Stimulated activated CD8-positive, alpha-beta memory T cell treated with anti-CD3 and anti-CD28 coated beads, Interleukin-4, amount 100 ng/mL, for 24 hours (primary cell): ENCODE data around the gene KRTAP5-5.
"Not testable (repeated sequence)": the region's sequence is repeated elsewhere in the genome, so short reads cannot be mapped to it uniquely, and the experiment has no call there.

Source experiments
- DNase-seq: peaks from one replicate; pipeline ENCODE4 v3.0.0-alpha.2; 2020; ENCODE audit warnings: low read depth

Gene KRTAP5-5

GRCh38 chr11:1629326-1630185, at the start of gene KRTAP5-5:
Gene KRTAP5-5 (plus strand): TSS chr11:1629775. CDS start chr11:1629841, 66 bp downstream.
- DNase-seq = no peak

DNA sequence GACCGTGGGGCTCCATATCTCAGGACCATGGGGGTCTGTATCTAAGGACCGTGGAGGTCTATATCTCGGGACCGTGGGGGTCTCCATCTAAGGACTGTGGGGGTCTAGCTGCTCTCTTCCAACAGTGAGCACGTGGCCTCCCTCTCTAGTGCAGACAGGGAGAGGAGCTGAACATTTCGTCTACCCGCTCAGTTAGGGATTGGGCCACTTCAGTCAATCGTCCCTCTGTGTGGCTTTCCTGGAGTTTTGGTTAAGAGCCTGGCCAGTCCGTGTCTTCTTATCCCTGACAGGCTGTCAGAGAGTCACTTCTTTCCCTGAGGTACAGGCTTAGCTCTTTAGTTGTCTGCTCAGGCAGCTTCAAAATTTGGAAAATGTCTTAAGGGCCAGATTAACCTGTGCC, 47.6 kb upstream of the KRTAP5-5 start:
- no peak for DNase-seq

DNA sequence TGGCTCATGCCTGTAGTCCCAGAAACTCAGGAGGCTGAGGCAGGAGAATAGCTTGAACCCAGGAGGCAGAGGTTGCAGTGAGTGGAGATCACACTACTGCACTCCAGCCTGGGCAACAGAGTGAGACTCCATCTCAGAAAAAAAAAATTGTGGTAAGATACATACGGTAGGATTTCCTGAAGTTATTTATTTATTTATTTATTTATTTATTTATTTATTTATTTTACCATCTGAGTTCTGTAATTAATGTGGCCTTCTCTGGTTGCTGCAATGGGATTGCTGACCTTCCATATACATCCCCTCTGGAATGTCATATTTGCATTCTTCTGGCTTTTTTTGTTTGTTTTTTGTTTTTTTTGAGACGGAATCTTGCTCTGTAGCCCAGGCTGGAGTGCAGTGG, 46.7 kb upstream of the KRTAP5-5 start:
- DNase-seq = not testable (repeated sequence)

- DNase-seq = not testable (repeated sequence)
Observed at GRCh38 chr11:1584661-1585370, 44.8 kb upstream of the KRTAP5-5 start, which contains the start of gene KRTAP5-1. Gene KRTAP5-1 (minus strand): TSS chr11:1585283. CDS start chr11:1585249, 34 bp downstream.

DNA sequence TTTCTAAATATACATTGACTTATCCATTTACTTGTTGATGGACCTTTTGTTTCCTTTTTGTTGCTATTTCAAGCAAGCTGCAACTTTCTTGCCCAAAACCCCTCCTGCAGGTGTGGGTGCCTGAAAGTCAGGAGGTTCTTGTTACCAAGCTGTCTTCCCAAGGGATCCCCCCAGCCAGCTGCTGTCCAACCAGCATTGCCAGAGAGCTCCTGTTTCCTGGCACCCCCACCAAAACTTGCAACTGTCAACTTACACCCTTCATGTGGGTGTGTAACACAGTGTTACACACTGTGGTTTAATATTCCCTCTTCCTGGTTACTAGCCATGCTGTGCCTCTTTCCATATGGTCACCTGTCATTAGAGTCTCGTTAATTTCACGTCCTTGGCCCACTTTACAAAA, 42.9 kb upstream of the KRTAP5-5 start:
- no peak for DNase-seq

GRCh38 chr11:1589191-1589963, 40.2 kb upstream of the KRTAP5-5 start:
- DNase-seq = not testable (repeated sequence)

- no peak for DNase-seq
Observed at GRCh38 chr11:1589996-1590395, 39.6 kb upstream of the KRTAP5-5 start.

- no peak for DNase-seq
Observed at GRCh38 chr11:1592628-1593027, 36.9 kb upstream of the KRTAP5-5 start.

DNA sequence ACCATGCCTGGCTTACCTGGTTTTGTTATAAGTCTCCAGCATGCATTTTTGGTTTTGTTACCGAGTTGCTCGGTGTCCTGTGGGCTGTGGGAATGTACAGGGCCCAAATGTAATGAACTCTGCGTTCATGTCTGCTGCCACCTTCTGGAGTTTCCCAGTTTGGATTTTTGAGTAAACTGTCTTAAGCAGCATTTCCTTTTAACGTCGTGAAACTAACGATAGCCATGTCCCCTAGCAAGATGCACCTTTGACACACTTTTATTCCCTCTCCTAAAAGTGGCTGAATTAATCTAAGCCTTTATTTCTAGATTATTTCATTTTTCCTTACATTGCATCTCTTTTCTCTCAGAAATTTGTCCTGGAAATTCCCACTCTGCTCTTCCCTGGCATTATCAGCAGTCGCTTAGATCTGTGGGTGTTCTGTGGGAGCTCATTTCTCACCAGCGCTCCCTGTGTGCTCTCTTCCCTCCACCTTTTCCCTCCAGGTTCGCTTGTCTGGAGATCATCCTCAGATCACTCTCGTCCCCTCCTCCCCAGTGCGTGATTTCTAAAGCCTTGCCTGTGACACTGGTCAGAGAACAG, 33.5 kb upstream of the KRTAP5-5 start:
- DNase-seq = not testable (repeated sequence)

GRCh38 chr11:1596576-1597121, 32.9 kb upstream of the KRTAP5-5 start:
- DNase-seq = not testable (repeated sequence)

GRCh38 chr11:1597331-1597993, 32.1 kb upstream of the KRTAP5-5 start:
- DNase-seq = no peak

DNA sequence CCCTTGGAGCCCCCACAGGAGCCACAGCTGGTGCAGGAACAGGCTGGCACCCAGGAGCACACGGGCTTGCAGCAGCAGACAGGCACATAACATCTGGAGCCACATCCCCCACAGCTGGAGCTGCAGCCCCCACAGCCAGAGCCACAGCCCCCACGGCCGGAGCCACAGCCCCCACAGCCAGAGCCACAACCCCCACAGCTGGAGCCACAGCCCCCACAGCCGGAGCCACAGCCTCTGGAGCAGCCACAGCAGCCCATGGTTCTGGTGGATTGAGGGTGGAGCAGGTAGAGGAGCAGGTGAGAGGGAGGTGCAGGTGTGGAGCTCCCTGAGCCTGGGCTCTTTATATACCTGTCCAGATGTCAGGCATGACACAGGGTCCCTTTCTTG, 31.6 kb upstream of the KRTAP5-5 start, which contains the start of gene KRTAP5-2:
Gene KRTAP5-2 (minus strand): TSS at position 301 of the 387 bp plus-strand sequence. CDS start 44 bp downstream, at position 257.
- DNase-seq = no peak

- DNase-seq = not testable (repeated sequence)
Observed at GRCh38 chr11:1598406-1598805, 31.2 kb upstream of the KRTAP5-5 start.

DNA sequence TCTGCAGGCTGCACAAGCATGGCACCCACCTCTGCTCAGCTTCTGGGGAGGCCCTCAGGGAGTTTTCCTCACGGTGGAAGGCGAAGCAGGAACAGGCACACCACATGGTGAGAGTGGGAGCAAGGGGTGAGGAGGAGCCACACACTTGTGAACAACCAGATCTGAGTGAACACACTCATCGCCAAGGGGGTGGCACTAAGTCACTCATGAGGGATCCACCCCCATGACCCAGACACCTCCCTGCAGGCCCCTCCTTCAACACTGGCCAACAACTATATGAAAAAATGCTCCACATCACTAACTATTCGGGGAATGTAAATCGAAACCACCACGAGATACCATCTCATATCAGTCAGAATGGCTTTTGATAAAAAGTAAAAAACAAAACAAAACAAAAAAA, 30.8 kb upstream of the KRTAP5-5 start:
- DNase-seq = no peak

GRCh38 chr11:1600626-1601025, 28.9 kb upstream of the KRTAP5-5 start:
- no peak for DNase-seq

DNA sequence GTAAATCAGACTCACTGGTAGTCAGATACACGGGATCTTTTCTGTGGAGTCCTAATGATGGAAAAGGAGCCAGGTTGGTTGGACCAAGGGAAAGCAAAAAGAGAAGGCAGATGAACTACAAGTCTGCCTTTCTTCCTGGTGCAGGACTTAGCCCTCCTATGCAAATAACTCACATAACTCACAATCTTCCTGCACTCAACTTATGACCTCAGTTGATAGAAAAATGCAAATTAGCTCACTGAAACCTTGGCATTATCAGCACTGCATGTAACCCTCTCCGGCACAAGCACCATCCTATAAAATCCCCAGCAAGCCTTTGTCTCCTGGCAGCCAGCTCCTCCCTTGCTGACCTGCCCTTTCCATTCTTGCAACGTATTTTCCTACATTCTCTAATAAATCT, 27.9 kb upstream of the KRTAP5-5 start:
- not testable (repeated sequence) for DNase-seq

DNA sequence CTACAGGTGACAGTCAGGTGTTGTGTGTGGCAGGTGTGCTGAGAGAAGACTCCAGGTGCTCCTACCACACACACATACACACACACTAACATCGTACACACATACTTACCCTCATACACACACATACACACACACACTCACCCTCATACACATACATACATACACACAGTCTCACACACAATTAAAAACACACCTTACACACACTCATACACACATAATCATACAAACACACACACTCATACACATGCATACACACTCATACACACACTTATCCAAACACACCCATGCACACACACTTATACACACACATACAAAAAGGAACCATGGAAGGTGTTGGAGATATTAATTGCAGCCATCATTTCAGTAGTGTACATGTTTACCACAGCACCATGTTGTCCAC, 25.9 kb upstream of the KRTAP5-5 start:
- DNase-seq = no peak

DNA sequence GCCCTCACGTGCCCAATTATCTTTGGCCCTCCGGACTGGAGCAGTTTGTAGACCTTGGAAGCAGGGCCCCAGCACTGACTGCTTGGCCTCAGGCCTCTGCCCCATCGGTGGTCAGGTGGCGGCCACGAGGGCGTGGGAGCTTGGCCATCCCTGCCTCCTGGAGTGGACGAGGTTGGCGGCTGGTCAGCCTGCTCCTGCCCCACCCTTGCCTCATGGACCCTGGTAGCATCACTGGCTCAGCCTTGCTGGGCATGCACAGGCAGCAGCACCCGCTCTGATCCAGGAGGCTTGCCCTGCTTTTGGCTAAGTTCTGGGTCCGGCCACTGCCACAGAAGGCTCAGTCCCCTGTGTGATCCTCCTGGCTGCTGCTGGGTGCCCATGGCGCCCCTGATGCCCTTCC, 25.4 kb upstream of the KRTAP5-5 start:
- DNase-seq = no peak

DNA sequence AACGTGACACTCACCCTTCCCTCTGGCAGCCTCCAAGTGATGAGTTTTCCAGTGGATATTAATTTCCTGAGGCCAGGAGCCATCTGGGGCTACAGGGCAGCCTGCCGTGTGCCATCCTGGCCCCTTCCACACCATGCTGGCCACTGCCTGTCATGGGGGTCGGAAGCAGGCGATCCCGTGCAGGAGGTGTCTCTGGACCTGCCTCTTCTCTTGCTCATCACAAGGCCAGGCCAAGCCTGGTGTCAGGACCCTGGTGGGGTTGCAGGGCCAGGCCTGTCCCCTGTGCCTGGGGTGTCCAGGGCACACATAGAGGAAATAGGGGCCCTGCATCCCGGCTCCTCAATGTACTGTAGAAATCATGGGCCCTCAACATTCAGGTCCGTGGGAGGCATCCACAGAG, 24.9 kb upstream of the KRTAP5-5 start:
- no peak for DNase-seq

DNA sequence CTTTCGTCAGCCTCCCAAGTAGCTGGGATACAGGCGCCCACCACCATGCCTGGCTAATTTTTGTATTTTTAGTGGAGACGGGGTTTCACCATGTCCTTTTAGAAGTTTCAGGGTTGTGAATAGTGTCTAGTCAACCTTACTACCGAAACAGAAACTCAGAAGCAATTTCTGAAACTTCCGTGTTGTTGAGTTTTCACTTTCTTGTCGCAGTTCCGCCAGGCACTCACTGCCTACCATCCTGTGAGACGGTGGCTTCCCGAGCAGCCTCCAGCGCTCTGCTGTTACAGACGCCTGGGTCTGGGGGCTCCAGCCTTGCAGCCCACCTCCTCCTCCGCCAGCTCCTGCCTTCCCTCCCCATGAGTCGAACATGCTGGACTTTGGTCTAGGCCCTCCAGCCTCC, 23.7 kb upstream of the KRTAP5-5 start:
- not testable (repeated sequence) for DNase-seq
